Endothelial cell of umbilical vein (primary cell): ENCODE data around the gene KCNQ1OT1. TPM values are rescaled to one million over a fixed set of nuclear protein-coding genes. Genes with fewer than 3 reads are reported as not detected.

Experiments
- BruUV-seq: library from RNA; stranded (reverse); fragments of 400-500 nt; replicated peaks from 2 replicates; lab custom pipeline; 2021; lab: Mats Ljungman, UMichigan
- CTCF ChIA-PET: fragments of 300-600, 350-600 bp; sonication (Branson Sonifier 250); formaldehyde crosslinking; loops from one replicate; lab custom pipeline; 2021; ENCODE audit warnings: antibody characterized with exemption, inconsistent platforms; lab: Charles Lee
- POLR2A ChIA-PET: fragments of 300-600, 350-600 bp; sonication (Branson Sonifier 250); formaldehyde crosslinking; loops from one replicate; lab custom pipeline; 2021; ENCODE audit warnings: antibody characterized with exemption, inconsistent platforms; lab: Charles Lee
- DNase-seq: peaks from one replicate; pipeline ENCODE4 v3.0.0-alpha.2; 2011; ENCODE audit warnings: low read depth, low spot score
- FAIRE-seq: peaks from 2 replicates; lab custom pipeline; 2011; peaks lifted over from hg19 to GRCh38; lab: Jason Lieb, UNC
- H2AFZ ChIP-seq: 2 replicates; pipeline ENCODE4 v1.6.0; 2012; ENCODE audit warnings: low read depth, low read length, control low read depth, inconsistent platforms
- H3K27ac ChIP-seq: 2 replicates; pipeline ENCODE4 v1.5.1; 2011; ENCODE audit warnings: low read depth, mild to moderate bottlenecking, control low read depth, low read length, moderate library complexity; ENCODE audit not compliant: insufficient read depth
- H3K27me3 ChIP-seq, 2 experiments: 2 replicates each; pipeline versions ENCODE4 v1.6.0 to v1.6.1; 2011; ENCODE audit warnings: low read length in 2 of 2, mixed read lengths in 1 of 2; ENCODE audit not compliant: control insufficient read depth in 2 of 2, insufficient read depth in 2 of 2
- H3K36me3 ChIP-seq, 2 experiments: 2 replicates in 1 of 2; 3 replicates in 1 of 2; pipeline ENCODE4 v1.5.1; 2011; ENCODE audit warnings: low read length in 2 of 2, mild to moderate bottlenecking in 1 of 2, moderate library complexity in 1 of 2; ENCODE audit not compliant: control insufficient read depth in 2 of 2, insufficient read depth in 2 of 2; ENCODE audit errors: extremely low read depth in 1 of 2
- H3K4me1 ChIP-seq: 3 replicates; pipeline ENCODE4 v1.5.1; 2011; ENCODE audit warnings: mild to moderate bottlenecking, low read length; ENCODE audit not compliant: control insufficient read depth, insufficient read depth; ENCODE audit errors: extremely low read depth
- H3K4me2 ChIP-seq: 2 replicates; pipeline ENCODE4 v1.6.1; 2011; ENCODE audit warnings: low read length, control low read depth, mixed read lengths; ENCODE audit not compliant: insufficient read depth
- H3K4me3 ChIP-seq, 3 experiments: fragments of 200-600 bp in 1 of 3; sonication (generic), shearing (Covaris generic) in 1 of 3; replicated peaks in 1 of 3; 2 replicates each; pipeline ENCODE4 v1.5.1; 2011 to 2016; ENCODE audit warnings: control low read depth in 3 of 3, low read length in 3 of 3, mild to moderate bottlenecking in 2 of 3, inconsistent platforms in 1 of 3, low read depth in 1 of 3, moderate library complexity in 1 of 3; ENCODE audit not compliant: insufficient read depth in 1 of 3
- H3K79me2 ChIP-seq: 2 replicates; pipeline ENCODE4 v1.6.0; 2012; ENCODE audit warnings: low read length, inconsistent platforms; ENCODE audit not compliant: control insufficient read depth, insufficient read depth
- H3K9ac ChIP-seq: replicated peaks from 2 replicates; pipeline ENCODE3; 2011; ENCODE audit warnings: low read length, control low read depth; ENCODE audit not compliant: insufficient read depth; ENCODE audit errors: extremely low read depth
- H3K9me1 ChIP-seq: replicated peaks from 3 replicates; pipeline ENCODE4 v1.6.0; 2011; ENCODE audit warnings: mild to moderate bottlenecking, low read length; ENCODE audit not compliant: control insufficient read depth, insufficient read depth; ENCODE audit errors: extremely low read depth
- H3K9me3 ChIP-seq: replicated peaks from 2 replicates; pipeline ENCODE4 v1.5.1; 2012; ENCODE audit warnings: low read length, inconsistent platforms; ENCODE audit not compliant: control insufficient read depth, insufficient read depth
- H4K20me1 ChIP-seq: replicated peaks from 2 replicates; pipeline ENCODE3; 2011; ENCODE audit warnings: mild to moderate bottlenecking, low read length; ENCODE audit not compliant: control insufficient read depth, insufficient read depth; ENCODE audit errors: extremely low read depth
- CTCF ChIP-seq, 2 donors: IDR thresholded peaks; 1 replicate in 1 of 2; 2 replicates in 1 of 2; pipeline ENCODE4 v1.5.1; 2011; ENCODE audit warnings: low read length in 2 of 2, mild to moderate bottlenecking in 2 of 2, moderate library complexity in 2 of 2, control low read depth in 1 of 2, inconsistent platforms in 1 of 2, low read depth in 1 of 2; ENCODE audit not compliant: insufficient read depth in 1 of 2; ENCODE audit errors: extremely low read depth in 1 of 2
- EZH2 ChIP-seq: IDR thresholded peaks from 2 replicates; pipeline ENCODE4 v1.6.1; 2012; ENCODE audit warnings: borderline replicate concordance, low read depth, mild to moderate bottlenecking, moderate library complexity, low read length, inconsistent platforms; ENCODE audit not compliant: severe bottlenecking
- FOS ChIP-seq: IDR thresholded peaks from 2 replicates; pipeline ENCODE4 v1.6.1; 2011; ENCODE audit warnings: mild to moderate bottlenecking, low read length, moderate library complexity, borderline replicate concordance; ENCODE audit not compliant: insufficient read depth
- GATA2 ChIP-seq: IDR thresholded peaks from 2 replicates; pipeline ENCODE4 v1.7.0; 2011; ENCODE audit warnings: low read depth, mild to moderate bottlenecking, moderate library complexity, mixed read lengths, low read length; ENCODE audit not compliant: insufficient read length, insufficient read depth
- JUN ChIP-seq: IDR thresholded peaks from 2 replicates; pipeline ENCODE4 v1.6.1; 2011; ENCODE audit warnings: borderline replicate concordance, low read depth; ENCODE audit not compliant: insufficient read length, insufficient read depth
- MAX ChIP-seq: IDR thresholded peaks from 2 replicates; pipeline ENCODE4 v1.6.1; 2011; ENCODE audit not compliant: insufficient read depth, insufficient read length
- MYC ChIP-seq: IDR thresholded peaks from one replicate; pipeline ENCODE4 v1.6.1; 2011; ENCODE audit warnings: mild to moderate bottlenecking, low read depth, low read length
- POLR2A ChIP-seq: IDR thresholded peaks from 2 replicates; pipeline ENCODE4 v1.6.1; 2012; ENCODE audit warnings: low read depth, mild to moderate bottlenecking, control low read depth, low read length
- POLR2AphosphoS5 ChIP-seq: IDR thresholded peaks from 2 replicates; pipeline ENCODE4 v1.6.1; 2012; ENCODE audit warnings: low read depth, mild to moderate bottlenecking, control low read depth, low read length, moderate library complexity; ENCODE audit not compliant: insufficient read depth
- dilution Hi-C: fragments of 300-500 bp; cut with MboI; formaldehyde crosslinking; loops from one replicate; pipeline ENCODE4 v1.15.0; 2019; ENCODE audit warnings: low sequenced_read_pairs; ENCODE audit not compliant: extremely low pct_ligation_motif_present
- intact Hi-C: fragments of 100-400 bp; cut with micrococcal nuclease; formaldehyde crosslinking; loops from one replicate; pipeline ENCODE4 v1.10.0; 2022
- polyA plus RNA-seq, 4 experiments: library from polyadenylated mRNA; depleted of rRNA in 3 of 4; stranded (reverse) in 3 of 4; unstranded in 1 of 4; fragments of >200 nt; gene quantifications; 2 replicates each; pipeline versions ENCODE4 v1.2.1 to v1.2.3, GENCODE V29; 2011 to 2012; ENCODE audit warnings: missing spikeins in 1 of 4
- total RNA-seq: library from RNA; stranded (reverse); gene quantifications from 2 replicates; pipeline ENCODE4 v1.2.3, GENCODE V29; 2021

Gene KCNQ1OT1
- total and polyA plus RNA-seq, 2 donors (not counting 3 experiments of a cell fraction or from before 2014, with no cell fraction given), result 0.11 to 1.8 TPM

GRCh38 chr11:2671748-2672147 is 28.0 kb downstream of the KCNQ1OT1 start:
- no TSS peak for BruUV-seq
- intact Hi-C loops (no loop called here), dilution Hi-C loops (no loop called here)
- H3K27me3 ChIP-seq, result no peaks in the 10 kb centered on the region
- H3K4me3 ChIP-seq, result no peak overlapping the region
- H3K9ac ChIP-seq, result no peak overlapping the region
- ChIA-PET POLR2A (no interaction called here), CTCF (interaction anchor here (1.1 kb wide), 1 partner anchor 220 kb away, joined by 4 read pairs; no protein-coding TSS in a partner anchor)
- H3K36me3 ChIP-seq, result no peaks in the 10 kb centered on the region
- FAIRE-seq (no peak), DNase-seq (no peak)
- H3K4me2 ChIP-seq, result no peak overlapping the region
- peaks cover 3% of the 10 kb centered on the region for H3K79me2 ChIP-seq
- no peaks in the 10 kb centered on the region for H3K9me1 ChIP-seq
- H3K9me3 ChIP-seq, result no peaks in the 10 kb centered on the region
- no peak overlapping the region for H3K27ac ChIP-seq
- no peaks in the 10 kb centered on the region for H4K20me1 ChIP-seq
- H2AFZ ChIP-seq, result no peak overlapping the region
- TF ChIP-seq POLR2AphosphoS5 (no peak), MYC (no peak), FOS (no peak), CTCF (IDR thresholded peaks at IDR 0.05; ENCODE audit: extremely low read depth in 1 of 2, insufficient read depth in 1 of 2, low read depth in 1 of 2, low read length in 2 of 2) (no peak), GATA2 (no peak), JUN (no peak), MAX (no peak), POLR2A (no peak), EZH2 (no peak)
- no peaks in the 10 kb centered on the region for H3K4me1 ChIP-seq
